CD4-positive, CD25-positive, alpha-beta regulatory T cell (primary cell): ENCODE measurements around the gene GOLGA6A. TPM values are rescaled to one million over a fixed set of nuclear protein-coding genes. Genes with fewer than 3 reads are reported as not detected.

Experiments used
- ATAC-seq, 2 donors: fragments of 150-1000 bp; cut with Tn5 transposase; one replicate each; pipeline ENCODE4 v1.10.0; 2021; ENCODE audit warnings: low read depth in 2 of 2, moderate number of reproducible peaks in 2 of 2, moderate library complexity in 1 of 2
- DNase-seq, 3 donors: peaks; one replicate each; pipeline versions ENCODE4 v3.0.0 to v3.0.0-alpha.2; 2012 to 2022; ENCODE audit warnings: mixed read lengths in 1 of 3
- H3K27ac ChIP-seq: one replicate; pipeline ENCODE4 v1.7.0; 2013; ENCODE audit warnings: mild to moderate bottlenecking, low read length; ENCODE audit not compliant: insufficient read depth, poor library complexity, severe bottlenecking
- H3K27me3 ChIP-seq: one replicate; pipeline ENCODE4 v1.7.0; 2013; ENCODE audit warnings: low read length; ENCODE audit not compliant: control insufficient read depth, insufficient read depth
- H3K36me3 ChIP-seq: one replicate; pipeline ENCODE4 v1.7.0; 2013; ENCODE audit warnings: mild to moderate bottlenecking, low read length, moderate library complexity; ENCODE audit not compliant: control insufficient read depth, insufficient read depth
- H3K4me1 ChIP-seq: 2 replicates; pipeline ENCODE4 v1.7.0; 2013; ENCODE audit warnings: mild to moderate bottlenecking, low read length; ENCODE audit not compliant: insufficient read depth, control insufficient read depth, poor library complexity, severe bottlenecking
- H3K4me3 ChIP-seq: one replicate; pipeline ENCODE4 v1.7.0; 2013; ENCODE audit warnings: low read depth, mild to moderate bottlenecking, low read length, moderate library complexity
- H3K9me3 ChIP-seq, 2 experiments: 1 replicate in 1 of 2; 2 replicates in 1 of 2; pipeline ENCODE4 v1.7.0; 2013; ENCODE audit warnings: low read length in 2 of 2, mild to moderate bottlenecking in 1 of 2, moderate library complexity in 1 of 2; ENCODE audit not compliant: control insufficient read depth in 2 of 2
- H3K27ac Mint-ChIP-seq, 3 donors: one replicate each; pipeline ENCODE4 v1.8.0; 2020 to 2022; ENCODE audit warnings: mild to moderate bottlenecking in 3 of 3, mixed read lengths in 3 of 3, moderate library complexity in 2 of 3
- H3K27me3 Mint-ChIP-seq: one replicate; pipeline ENCODE4 v1.8.0; 2022; ENCODE audit warnings: mild to moderate bottlenecking, mixed read lengths
- H3K36me3 Mint-ChIP-seq: one replicate; pipeline ENCODE4 v1.8.0; 2020; ENCODE audit warnings: mixed read lengths
- H3K4me1 Mint-ChIP-seq, 4 donors: one replicate each; pipeline ENCODE4 v1.8.0; 2020 to 2022; ENCODE audit warnings: mixed read lengths in 4 of 4, mild to moderate bottlenecking in 1 of 4
- H3K4me3 Mint-ChIP-seq, 4 donors: one replicate each; pipeline ENCODE4 v1.8.0; 2020 to 2022; ENCODE audit warnings: mild to moderate bottlenecking in 4 of 4, mixed read lengths in 4 of 4, moderate library complexity in 3 of 4
- H3K9me3 Mint-ChIP-seq, 7 donors: one replicate each; pipeline ENCODE4 v1.8.0; 2020 to 2022; ENCODE audit warnings: mixed read lengths in 7 of 7, mild to moderate bottlenecking in 3 of 7, moderate library complexity in 2 of 7
- polyA plus RNA-seq, 4 donors: library from polyadenylated mRNA; unstranded; fragments of 300-500 nt; fragmentation: Illumina TruSeq; gene quantifications; one replicate each; pipeline ENCODE4 v1.2.3, GENCODE V29; 2021
- total RNA-seq: library from RNA; stranded (reverse); gene quantifications from one replicate; pipeline ENCODE4 v1.2.3, GENCODE V29; 2022

Gene GOLGA6A
- total and polyA plus RNA-seq, 5 donors from 2014 or later, result 0.20 TPM; not detected in 4

GRCh38 chr15:74045636-74046274 is 36.6 kb downstream of the GOLGA6A start:
- H3K4me1 Mint-ChIP-seq, result peaks cover 0 to 15% (median 7%) of the 10 kb centered on the region in 4 donors
- Histone ChIP-seq H3K9me3 (no peaks in the 10 kb centered on the region), H3K4me1 (peaks cover 6% of the 10 kb centered on the region), H3K27ac (no peak overlapping the region), H3K36me3 (peaks cover 5% of the 10 kb centered on the region), H3K4me3 (no peak overlapping the region), H3K27me3 (no peaks in the 10 kb centered on the region)
- DNase-seq (no peak), ATAC-seq (no peak)
- H3K9me3 Mint-ChIP-seq, result no peaks in the 10 kb centered on the region
- H3K27ac Mint-ChIP-seq, result peak overlapping the region in 2 of 3 donors; percentile 1 to 60
- peaks cover 10% of the 10 kb centered on the region for H3K36me3 Mint-ChIP-seq
- no peaks in the 10 kb centered on the region for H3K27me3 Mint-ChIP-seq
- no peak overlapping the region for H3K4me3 Mint-ChIP-seq

- Histone ChIP-seq H3K27me3 (no peaks in the 10 kb centered on the region), H3K9me3 (no peaks in the 10 kb centered on the region), H3K4me3 (no peak overlapping the region), H3K4me1 (peaks cover 6% of the 10 kb centered on the region), H3K27ac (no peak overlapping the region), H3K36me3 (peaks cover 5% of the 10 kb centered on the region)
- ATAC-seq (no peak), DNase-seq (no peak)
- peak overlapping the region in 1 of 3 donors; percentile 60 for H3K27ac Mint-ChIP-seq
- H3K9me3 Mint-ChIP-seq, result no peaks in the 10 kb centered on the region
- H3K36me3 Mint-ChIP-seq, result peaks cover 10% of the 10 kb centered on the region
- H3K4me3 Mint-ChIP-seq, result no peak overlapping the region
- no peaks in the 10 kb centered on the region for H3K27me3 Mint-ChIP-seq
- peaks cover 0 to 15% (median 7%) of the 10 kb centered on the region in 4 donors for H3K4me1 Mint-ChIP-seq
These were observed 37.2 kb downstream of the GOLGA6A start for GRCh38 chr15:74045184-74045583.

- Histone ChIP-seq H3K36me3 (peaks cover 11% of the 10 kb centered on the region), H3K9me3 (no peaks in the 10 kb centered on the region), H3K4me1 (peaks cover 6% of the 10 kb centered on the region), H3K27me3 (no peaks in the 10 kb centered on the region), H3K4me3 (no peak overlapping the region), H3K27ac (no peak overlapping the region)
- no peak for DNase-seq
- Mint-ChIP-seq H3K27ac (no peak overlapping the region), H3K36me3 (peaks cover 10% of the 10 kb centered on the region), H3K4me1 (peaks cover 0 to 13% (median 7%) of the 10 kb centered on the region in 4 donors), H3K27me3 (no peaks in the 10 kb centered on the region), H3K9me3 (no peaks in the 10 kb centered on the region), H3K4me3 (no peak overlapping the region)
- no peak for ATAC-seq
These were observed 37.9 kb downstream of the GOLGA6A start for GRCh38 chr15:74044267-74045110.

- Mint-ChIP-seq H3K4me3 (no peak overlapping the region), H3K9me3 (no peaks in the 10 kb centered on the region), H3K27ac (peak overlapping the region in 1 of 3 donors; percentile 31), H3K36me3 (peaks cover 10% of the 10 kb centered on the region), H3K27me3 (no peaks in the 10 kb centered on the region), H3K4me1 (peaks cover 0 to 12% (median 5%) of the 10 kb centered on the region in 4 donors)
- ATAC-seq (no peak), DNase-seq (no peak)
- Histone ChIP-seq H3K27ac (no peak overlapping the region), H3K9me3 (no peaks in the 10 kb centered on the region), H3K36me3 (peaks cover 11% of the 10 kb centered on the region), H3K4me3 (no peak overlapping the region), H3K27me3 (no peaks in the 10 kb centered on the region), H3K4me1 (peaks cover 6% of the 10 kb centered on the region)
These were observed 38.7 kb downstream of the GOLGA6A start for GRCh38 chr15:74043425-74044266.

GRCh38 chr15:74042603-74043424 is 39.5 kb downstream of the GOLGA6A start:
- no peak for ATAC-seq
- H3K4me3 ChIP-seq, result no peak overlapping the region
- Mint-ChIP-seq H3K27me3 (no peaks in the 10 kb centered on the region), H3K4me1 (peaks cover 0 to 4% (median 1%) of the 10 kb centered on the region in 4 donors), H3K27ac (peak overlapping the region in 1 of 3 donors; percentile 5), H3K36me3 (peaks cover 14% of the 10 kb centered on the region), H3K4me3 (peak overlapping the region in 1 of 4 donors; percentile 66), H3K9me3 (no peaks in the 10 kb centered on the region)
- H3K36me3 ChIP-seq, result peaks cover 13% of the 10 kb centered on the region
- no peaks in the 10 kb centered on the region for H3K9me3 ChIP-seq
- no peak overlapping the region for H3K27ac ChIP-seq
- no peak for DNase-seq
- peaks cover under 1% of the 10 kb centered on the region for H3K4me1 ChIP-seq
- no peaks in the 10 kb centered on the region for H3K27me3 ChIP-seq

GRCh38 chr15:74041777-74042435 is 40.4 kb downstream of the GOLGA6A start:
- no peaks in the 10 kb centered on the region for H3K27me3 Mint-ChIP-seq
- ATAC-seq, result no peak
- no peaks in the 10 kb centered on the region for H3K9me3 Mint-ChIP-seq
- H3K36me3 ChIP-seq, result peaks cover 20% of the 10 kb centered on the region
- DNase-seq, result no peak
- H3K4me3 ChIP-seq, result no peak overlapping the region
- peaks cover 0 to 3% (median 0%) of the 10 kb centered on the region in 4 donors for H3K4me1 Mint-ChIP-seq
- H3K27me3 ChIP-seq, result no peaks in the 10 kb centered on the region
- no peak overlapping the region for H3K4me3 Mint-ChIP-seq
- H3K27ac Mint-ChIP-seq, result peak overlapping the region in 2 of 3 donors; percentile 50 to 65
- H3K9me3 ChIP-seq, result no peaks in the 10 kb centered on the region
- H3K27ac ChIP-seq, result no peak overlapping the region
- H3K36me3 Mint-ChIP-seq, result peaks cover 22% of the 10 kb centered on the region
- no peaks in the 10 kb centered on the region for H3K4me1 ChIP-seq
